H1 (cell line): ENCODE results near the gene SHROOM2. TPM values are rescaled to one million over a fixed set of nuclear protein-coding genes. Genes with fewer than 3 reads are reported as not detected.

ENCODE experiments used
- CTCF ChIA-PET: fragments of 300-600 bp; sonication (Branson Sonifier 250); formaldehyde crosslinking; loops from one replicate; lab custom pipeline; 2021; ENCODE audit not compliant: partially characterized antibody; lab: Charles Lee
- POLR2A ChIA-PET: fragments of 300-600 bp; sonication (Branson Sonifier 250); formaldehyde crosslinking; loops from one replicate; lab custom pipeline; 2021; ENCODE audit warnings: inconsistent platforms; ENCODE audit not compliant: partially characterized antibody; lab: Charles Lee
- DNase-seq, 2 experiments: peaks; one replicate each; pipeline versions ENCODE4 v3.0.0 to v3.0.0-alpha.2; 2010 to 2022; ENCODE audit warnings: low spot score in 2 of 2, low read depth in 1 of 2, mixed read lengths in 1 of 2
- FAIRE-seq: peaks from 2 replicates; lab custom pipeline; 2011; peaks lifted over from hg19 to GRCh38; lab: Jason Lieb, UNC
- H2AFZ ChIP-seq: 2 replicates; pipeline ENCODE4 v1.8.1; 2012; ENCODE audit warnings: low read length, inconsistent platforms
- H2AK5ac ChIP-seq: 2 replicates; pipeline ENCODE4 v1.6.1; 2013; ENCODE audit warnings: low read depth, low read length
- H2BK120ac ChIP-seq: replicated peaks from 2 replicates; pipeline ENCODE3; 2013; ENCODE audit warnings: low read depth, low read length, inconsistent platforms
- H2BK12ac ChIP-seq: 2 replicates; pipeline ENCODE4 v1.6.1; 2013; ENCODE audit warnings: low read depth, low read length
- H2BK15ac ChIP-seq: 2 replicates; pipeline ENCODE4 v1.6.1; 2013; ENCODE audit warnings: low read length
- H2BK20ac ChIP-seq: 2 replicates; pipeline ENCODE4 v1.6.1; 2013; ENCODE audit warnings: low read length
- H2BK5ac ChIP-seq: 2 replicates; pipeline ENCODE4 v1.6.1; 2013; ENCODE audit warnings: low read depth, low read length
- H3K14ac ChIP-seq: 2 replicates; pipeline ENCODE4 v1.6.1; 2013; ENCODE audit warnings: inconsistent platforms; ENCODE audit not compliant: insufficient read length
- H3K18ac ChIP-seq: 2 replicates; pipeline ENCODE4 v1.6.1; 2013; ENCODE audit warnings: low read length; ENCODE audit errors: extremely low read depth
- H3K23ac ChIP-seq: 2 replicates; pipeline ENCODE4 v1.6.1; 2013; ENCODE audit warnings: inconsistent platforms; ENCODE audit not compliant: insufficient read length
- H3K23me2 ChIP-seq: 2 replicates; pipeline ENCODE4 v1.6.1; 2013; ENCODE audit warnings: low read depth, low read length
- H3K27ac ChIP-seq: 2 replicates; pipeline ENCODE4 v1.6.1; 2011; ENCODE audit warnings: low read depth, low read length, inconsistent platforms
- H3K27me3 ChIP-seq, 4 experiments: replicated peaks in 1 of 4; 1 replicate in 1 of 4; 2 replicates in 3 of 4; pipeline versions ENCODE4 v1.6.1 to v1.8.1; 2011 to 2013; ENCODE audit warnings: low read length in 3 of 4, mild to moderate bottlenecking in 3 of 4, inconsistent platforms in 2 of 4, mixed read lengths in 2 of 4, moderate library complexity in 1 of 4; ENCODE audit not compliant: control insufficient read depth in 3 of 4, insufficient read depth in 3 of 4; ENCODE audit errors: extremely low read depth in 1 of 4
- H3K36me3 ChIP-seq, 4 experiments: 2 replicates each; pipeline versions ENCODE4 v1.6.1 to v1.8.1; 2011 to 2013; ENCODE audit warnings: mild to moderate bottlenecking in 4 of 4, low read length in 3 of 4, moderate library complexity in 2 of 4, control low read depth in 1 of 4, inconsistent platforms in 1 of 4; ENCODE audit not compliant: insufficient read depth in 4 of 4, control insufficient read depth in 2 of 4
- H3K4ac ChIP-seq: replicated peaks from 2 replicates; pipeline ENCODE3; 2013; ENCODE audit warnings: low read length, low read depth, mixed read lengths, inconsistent platforms; ENCODE audit not compliant: insufficient read length
- H3K4me1 ChIP-seq, 4 experiments: replicated peaks in 1 of 4; 1 replicate in 1 of 4; 2 replicates in 3 of 4; pipeline versions ENCODE4 v1.6.1 to v1.8.1; 2011 to 2013; ENCODE audit warnings: low read length in 3 of 4, inconsistent platforms in 2 of 4, mixed read lengths in 1 of 4; ENCODE audit not compliant: insufficient read depth in 4 of 4, control insufficient read depth in 3 of 4
- H3K4me2 ChIP-seq, 2 experiments: 2 replicates each; pipeline versions ENCODE4 v1.6.1 to v1.8.1; 2011 to 2013; ENCODE audit warnings: low read depth in 2 of 2, low read length in 2 of 2, control low read depth in 1 of 2, inconsistent platforms in 1 of 2, mild to moderate bottlenecking in 1 of 2; ENCODE audit not compliant: insufficient read depth in 1 of 2
- H3K4me3 ChIP-seq, 4 experiments: fragments of 200-600, 300-600 bp in 1 of 4; sonication (generic), shearing (Covaris generic), sonication (Bioruptor Twin) in 1 of 4; 2 replicates each; pipeline versions ENCODE4 v1.5.1 to v1.8.1; 2011 to 2016; ENCODE audit warnings: low read length in 4 of 4, low read depth in 3 of 4, control low read depth in 2 of 4, inconsistent platforms in 2 of 4, mild to moderate bottlenecking in 2 of 4, mixed read lengths in 1 of 4, moderate library complexity in 1 of 4; ENCODE audit not compliant: insufficient read depth in 2 of 4; ENCODE audit errors: extremely low read depth in 1 of 4
- H3K56ac ChIP-seq: replicated peaks from 2 replicates; pipeline ENCODE3; 2013; ENCODE audit warnings: low read depth, mild to moderate bottlenecking, mixed read lengths, low read length, inconsistent platforms; ENCODE audit not compliant: insufficient read length
- H3K79me1 ChIP-seq: 2 replicates; pipeline ENCODE4 v1.6.1; 2013; ENCODE audit warnings: low read depth, low read length, control low read depth
- H3K79me2 ChIP-seq, 2 experiments: 2 replicates each; pipeline versions ENCODE4 v1.6.1 to v1.8.1; 2012 to 2013; ENCODE audit warnings: low read length in 2 of 2, mild to moderate bottlenecking in 2 of 2, inconsistent platforms in 1 of 2; ENCODE audit not compliant: insufficient read depth in 2 of 2, control insufficient read depth in 1 of 2
- H3K9ac ChIP-seq, 4 experiments: replicated peaks in 1 of 4; 1 replicate in 1 of 4; 2 replicates in 3 of 4; pipeline versions ENCODE4 v1.6.1 to v1.8.1; 2011 to 2013; ENCODE audit warnings: low read depth in 3 of 4, low read length in 3 of 4, control low read depth in 2 of 4, mild to moderate bottlenecking in 2 of 4, moderate library complexity in 2 of 4, inconsistent platforms in 1 of 4; ENCODE audit errors: extremely low read depth in 1 of 4
- H3K9me3 ChIP-seq, 2 experiments: 2 replicates each; pipeline versions ENCODE4 v1.6.1 to v1.8.1; 2012 to 2013; ENCODE audit warnings: mild to moderate bottlenecking in 2 of 2, moderate library complexity in 2 of 2, control low read depth in 1 of 2, inconsistent platforms in 1 of 2, low read depth in 1 of 2, low read length in 1 of 2, mixed read lengths in 1 of 2; ENCODE audit not compliant: insufficient read depth in 2 of 2
- H4K20me1 ChIP-seq, 2 experiments: replicated peaks in 1 of 2; 2 replicates each; pipeline versions ENCODE3 to v1.8.1; 2011 to 2013; ENCODE audit warnings: inconsistent platforms in 2 of 2, low read length in 2 of 2, mild to moderate bottlenecking in 1 of 2; ENCODE audit not compliant: insufficient read depth in 2 of 2, control insufficient read depth in 1 of 2
- H4K5ac ChIP-seq: 2 replicates; pipeline ENCODE4 v1.6.1; 2013; ENCODE audit warnings: low read length, low read depth, mixed read lengths, inconsistent platforms; ENCODE audit not compliant: insufficient read length
- H4K8ac ChIP-seq: 2 replicates; pipeline ENCODE4 v1.8.0; 2013; ENCODE audit warnings: mild to moderate bottlenecking, moderate library complexity, low read length, inconsistent platforms; ENCODE audit not compliant: insufficient read depth; ENCODE audit errors: extremely low read depth
- H4K91ac ChIP-seq: replicated peaks from 2 replicates; pipeline ENCODE3; 2013; ENCODE audit warnings: low read length, mixed read lengths, inconsistent platforms; ENCODE audit not compliant: insufficient read length
- BACH1 ChIP-seq: IDR thresholded peaks from 2 replicates; pipeline ENCODE4 v1.6.1; 2012; ENCODE audit warnings: low read length, improper control_type of control experiment
- BCL11A ChIP-seq, 2 experiments: IDR thresholded peaks; one replicate each; pipeline ENCODE4 v1.6.1; 2011; ENCODE audit warnings: low read depth in 2 of 2, low read length in 2 of 2, mild to moderate bottlenecking in 2 of 2
- CHD2 ChIP-seq: IDR thresholded peaks from 2 replicates; pipeline ENCODE4 v1.6.1; 2012; ENCODE audit warnings: low read length, improper control_type of control experiment
- CTBP2 ChIP-seq: IDR thresholded peaks from 2 replicates; pipeline ENCODE4 v1.7.0; 2011; ENCODE audit warnings: borderline replicate concordance, mild to moderate bottlenecking, moderate library complexity, mixed read lengths, low read length; ENCODE audit not compliant: insufficient read depth, insufficient read length
- EP300 ChIP-seq, 2 experiments: IDR thresholded peaks; 1 replicate in 1 of 2; 2 replicates in 1 of 2; pipeline ENCODE4 v1.6.1; 2011 to 2012; ENCODE audit warnings: low read depth in 2 of 2, low read length in 2 of 2, mild to moderate bottlenecking in 2 of 2, borderline replicate concordance in 1 of 2, inconsistent platforms in 1 of 2, moderate library complexity in 1 of 2
- JUND ChIP-seq: IDR thresholded peaks from 2 replicates; pipeline ENCODE4 v1.6.1; 2011; ENCODE audit warnings: mild to moderate bottlenecking, improper control_type of control experiment, low read length
- RBBP5 ChIP-seq: IDR thresholded peaks from 2 replicates; pipeline ENCODE4 v1.7.1; 2012; ENCODE audit warnings: low read depth, mild to moderate bottlenecking, inconsistent platforms, low read length, moderate library complexity, borderline replicate concordance
- RXRA ChIP-seq: IDR thresholded peaks from 2 replicates; pipeline ENCODE4 v1.6.1; 2011; ENCODE audit warnings: low read depth, mild to moderate bottlenecking, low read length, moderate library complexity; ENCODE audit not compliant: insufficient read depth
- SP1 ChIP-seq: IDR thresholded peaks from 2 replicates; pipeline ENCODE4 v1.6.1; 2011; ENCODE audit warnings: low read depth, low read length
- SP2 ChIP-seq: IDR thresholded peaks from 2 replicates; pipeline ENCODE4 v1.6.1; 2012; ENCODE audit warnings: mild to moderate bottlenecking, low read length, inconsistent platforms
- SRF ChIP-seq: IDR thresholded peaks from 2 replicates; pipeline ENCODE4 v1.6.1; 2011; ENCODE audit warnings: mild to moderate bottlenecking, low read depth, low read length, moderate library complexity
- SUZ12 ChIP-seq: fragments of 200-600 bp; sonication (generic); IDR thresholded peaks from 2 replicates; pipeline ENCODE4 v1.6.1; 2012; ENCODE audit warnings: mild to moderate bottlenecking, inconsistent platforms, low read length, moderate library complexity, mixed read lengths
- TAF7 ChIP-seq: optimal IDR thresholded peaks from 2 replicates; pipeline ENCODE3; 2011; ENCODE audit warnings: low read depth, mild to moderate bottlenecking, inconsistent platforms, low read length, moderate library complexity, borderline replicate concordance
- TBP ChIP-seq: IDR thresholded peaks from 2 replicates; pipeline ENCODE4 v1.6.1; 2011; ENCODE audit warnings: low read depth, low read length, improper control_type of control experiment
- TEAD4 ChIP-seq: IDR thresholded peaks from 2 replicates; pipeline ENCODE4 v1.6.1; 2012; ENCODE audit warnings: low read depth, low read length, inconsistent platforms, mixed read lengths
- YY1 ChIP-seq: IDR thresholded peaks from 2 replicates; pipeline ENCODE4 v1.6.1; 2011; ENCODE audit warnings: low read depth, mild to moderate bottlenecking, low read length
- WGBS, 2 experiments: shearing (Covaris generic) in 1 of 2; methylation state at CpG; one replicate each; pipeline versions ENCODE4 v1.1.6 to v1.1.7; 2013 to 2015; ENCODE audit warnings: low lambda C conversion rate in 2 of 2, mixed read lengths in 2 of 2, inconsistent platforms in 1 of 2, low coverage in 1 of 2, missing lambda C conversion rate in 1 of 2; ENCODE audit not compliant: insufficient replicate concordance in 2 of 2, insufficient coverage in 1 of 2, insufficient read length in 1 of 2; ENCODE audit errors: extremely low coverage in 1 of 2, missing lambda C conversion rate in 1 of 2; 5-methylcytosine and 5-hydroxymethylcytosine counted together
- polyA plus RNA-seq, 7 experiments: library from polyadenylated mRNA; depleted of rRNA in 3 of 7; stranded (reverse) in 5 of 7; unstranded in 2 of 7; fragments of >200 nt in 5 of 7; fragments of 200-250 nt in 2 of 7; gene quantifications; 1 replicate in 5 of 7; 2 replicates in 1 of 7; 4 replicates in 1 of 7; pipeline versions ENCODE4 v1.2.1 to v1.2.3, GENCODE V29; 2011 to 2013; ENCODE audit warnings: missing spikeins in 2 of 7, mixed read lengths in 2 of 7
- total RNA-seq: library from RNA; stranded (reverse); fragmentation: NEBNext Ultra II Directional; extraction: Animal tissue kit (Norgen Biotek cat#: 25700); gene quantifications from 2 replicates; pipeline ENCODE4 v1.2.1, GENCODE V29; 2021

SHROOM2 gene
- total and polyA plus RNA-seq, 2 of the 8 experiments (the other 6 are each of a cell fraction or from before 2014, with no cell fraction given) = 3.4 to 14.2 TPM

DNA sequence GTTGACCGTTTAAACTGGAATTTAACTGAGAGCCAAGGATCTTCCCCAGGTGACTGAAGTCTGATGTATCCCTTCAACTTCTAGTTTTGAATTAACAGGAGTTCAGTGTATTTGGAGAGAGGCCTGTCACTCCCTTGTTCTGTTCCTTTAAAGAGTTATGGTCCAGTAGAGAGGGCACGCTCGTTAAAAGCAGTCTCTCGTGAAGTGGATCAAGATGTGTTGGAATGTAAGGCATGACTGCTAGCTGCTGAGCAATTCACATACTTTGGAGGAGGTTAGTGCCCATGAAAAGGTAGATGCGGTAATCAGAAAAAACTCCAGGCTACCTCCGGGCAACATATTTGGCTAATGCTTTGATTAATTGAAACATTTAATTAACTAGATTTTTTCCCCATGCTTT, 65.7 kb downstream of the SHROOM2 start:
- H2AK5ac ChIP-seq = no peak overlapping the region
- H2BK15ac ChIP-seq = no peak overlapping the region
- no peak overlapping the region for H3K4ac ChIP-seq
- CTCF ChIA-PET = no interaction called here
- H3K14ac ChIP-seq = no peak overlapping the region
- H3K23ac ChIP-seq = no peak overlapping the region
- H3K27ac ChIP-seq = no peak overlapping the region
- H2BK20ac ChIP-seq = no peak overlapping the region
- H2BK120ac ChIP-seq = no peak overlapping the region
- WGBS, 2 experiments = 83% methylated on average over 6 of the region's 6 CpGs; no CpG with 5 or more reads in 1 of the 2 experiments
- no peak overlapping the region for H4K8ac ChIP-seq
- DNase-seq (no peak), FAIRE-seq (no peak)
- H3K9ac ChIP-seq = no peak overlapping the region
- peaks cover 0 to 4% of the 10 kb centered on the region in 2 experiments for H4K20me1 ChIP-seq
- no peak overlapping the region for H2AFZ ChIP-seq
- no peak overlapping the region for H3K18ac ChIP-seq
- H3K79me2 ChIP-seq = peaks cover 0 to 12% of the 10 kb centered on the region in 2 experiments; a peak in 1 of 4 replicates
- H3K79me1 ChIP-seq = no peaks in the 10 kb centered on the region
- H3K4me1 ChIP-seq = peaks cover 0 to 5% (median 2%) of the 10 kb centered on the region in 4 experiments; a peak in 5 of 7 replicates
- no peak overlapping the region for H2BK12ac ChIP-seq
- H4K5ac ChIP-seq = no peak overlapping the region
- POLR2A ChIA-PET = no interaction called here
- H3K27me3 ChIP-seq = no peaks in the 10 kb centered on the region
- no peaks in the 10 kb centered on the region for H3K36me3 ChIP-seq
- H3K23me2 ChIP-seq = no peaks in the 10 kb centered on the region
- no peaks in the 10 kb centered on the region for H3K9me3 ChIP-seq
- no peak overlapping the region for H3K4me3 ChIP-seq
- H3K4me2 ChIP-seq = no peak overlapping the region
- no peak overlapping the region for H4K91ac ChIP-seq
- no peak overlapping the region for H3K56ac ChIP-seq
- H2BK5ac ChIP-seq = no peak overlapping the region
- TF ChIP-seq TEAD4 = no peak
- no peak for TF ChIP-seq SP2
- no peak for TF ChIP-seq CTBP2
- TF ChIP-seq SUZ12 = no peak
- TF ChIP-seq BACH1 = no peak
- no peak for TF ChIP-seq SRF
- TF ChIP-seq CHD2 = no peak
- no peak for TF ChIP-seq SP1
- no peak for TF ChIP-seq RBBP5
- no peak for TF ChIP-seq RXRA
- no peak for TF ChIP-seq TAF7
- no peak for TF ChIP-seq BCL11A (IDR thresholded peaks at IDR 0.05; ENCODE audit: low read depth in 2 of 2, low read length in 2 of 2)
- TF ChIP-seq JUND = no peak
- TF ChIP-seq YY1 = no peak
- TF ChIP-seq EP300 (IDR thresholded peaks at IDR 0.05; ENCODE audit: borderline replicate concordance in 1 of 2, low read depth in 2 of 2, low read length in 2 of 2) = no peak
- no peak for TF ChIP-seq TBP
